MM.1S (cell line): Measurements from ENCODE around the gene PGAM2.

ENCODE experiments used
- DNase-seq: peaks from one replicate; pipeline ENCODE4 v3.0.0-alpha.2; 2015
- H2AFZ ChIP-seq: fragments of 300-600 bp; sonication (generic); 2 replicates; pipeline ENCODE4 v1.6.0; 2016; ENCODE audit warnings: antibody characterized with exemption, low read length
- H3F3A ChIP-seq: fragments of 300-600 bp; sonication (generic); 2 replicates; pipeline ENCODE4 v1.6.1; 2016; ENCODE audit warnings: mild to moderate bottlenecking, antibody characterized with exemption, low read length, moderate library complexity, mixed read lengths; ENCODE audit not compliant: insufficient read depth
- H3K27ac ChIP-seq: fragments of 300-600 bp; sonication (generic); 2 replicates; pipeline ENCODE4 v1.5.1; 2016; ENCODE audit warnings: mild to moderate bottlenecking, low read length
- H3K27me3 ChIP-seq: fragments of 300-600 bp; sonication (generic); replicated peaks from 2 replicates; pipeline ENCODE4 v1.6.0; 2016; ENCODE audit warnings: low read length; ENCODE audit not compliant: insufficient read depth
- H3K36me3 ChIP-seq: fragments of 300-600 bp; sonication (generic); replicated peaks from 2 replicates; pipeline ENCODE4 v1.6.1; 2016; ENCODE audit warnings: mild to moderate bottlenecking, low read length, mixed read lengths; ENCODE audit not compliant: insufficient read depth
- H3K4me1 ChIP-seq: fragments of 300-600 bp; sonication (generic); 2 replicates; pipeline ENCODE4 v1.6.1; 2016; ENCODE audit warnings: low read length, mixed read lengths
- H3K4me2 ChIP-seq: fragments of 300-600 bp; sonication (generic); 2 replicates; pipeline ENCODE4 v1.6.0; 2016; ENCODE audit warnings: low read depth, low read length
- H3K4me3 ChIP-seq: fragments of 300-600 bp; sonication (generic); 2 replicates; pipeline ENCODE4 v1.5.1; 2016; ENCODE audit warnings: low read length, mixed read lengths
- H3K79me2 ChIP-seq: fragments of 300-600 bp; sonication (generic); 2 replicates; pipeline ENCODE4 v1.6.1; 2016; ENCODE audit warnings: mixed run types, low read length, mixed read lengths
- H3K9ac ChIP-seq: fragments of 300-600 bp; sonication (generic); 2 replicates; pipeline ENCODE4 v1.6.1; 2016; ENCODE audit warnings: low read length, mixed read lengths
- H3K9me2 ChIP-seq: fragments of 300-600 bp; sonication (generic); replicated peaks from 2 replicates; pipeline ENCODE4 v1.6.1; 2016; ENCODE audit warnings: mild to moderate bottlenecking, low read length, mixed read lengths; ENCODE audit not compliant: insufficient read depth
- H3K9me3 ChIP-seq: fragments of 300-600 bp; sonication (generic); replicated peaks from 2 replicates; pipeline ENCODE4 v1.6.1; 2016; ENCODE audit warnings: mild to moderate bottlenecking, low read length, mixed read lengths; ENCODE audit not compliant: insufficient read depth
- H4K20me1 ChIP-seq: fragments of 300-600 bp; sonication (generic); 2 replicates; pipeline ENCODE4 v1.6.1; 2016; ENCODE audit warnings: mild to moderate bottlenecking, low read length, moderate library complexity, mixed read lengths; ENCODE audit not compliant: insufficient read depth
- EZH2 ChIP-seq: fragments of 300-600 bp; sonication (generic); optimal IDR thresholded peaks from 2 replicates; pipeline ENCODE3; 2017; ENCODE audit warnings: low read depth, mild to moderate bottlenecking, antibody characterized with exemption, low read length, mixed read lengths
- EZH2phosphoT487 ChIP-seq: fragments of 300-600 bp; sonication (generic); IDR thresholded peaks from 2 replicates; pipeline ENCODE4 v1.6.1; 2018; ENCODE audit warnings: antibody characterized with exemption, low read length
- TF ChIP-seq, protein P1 (sequence below): fragments of 300-600 bp; sonication (generic); IDR thresholded peaks from 2 replicates; pipeline ENCODE4 v1.5.1; 2016; ENCODE audit warnings: antibody characterized with exemption, low read length, mixed read lengths

The PGAM2 gene

DNA sequence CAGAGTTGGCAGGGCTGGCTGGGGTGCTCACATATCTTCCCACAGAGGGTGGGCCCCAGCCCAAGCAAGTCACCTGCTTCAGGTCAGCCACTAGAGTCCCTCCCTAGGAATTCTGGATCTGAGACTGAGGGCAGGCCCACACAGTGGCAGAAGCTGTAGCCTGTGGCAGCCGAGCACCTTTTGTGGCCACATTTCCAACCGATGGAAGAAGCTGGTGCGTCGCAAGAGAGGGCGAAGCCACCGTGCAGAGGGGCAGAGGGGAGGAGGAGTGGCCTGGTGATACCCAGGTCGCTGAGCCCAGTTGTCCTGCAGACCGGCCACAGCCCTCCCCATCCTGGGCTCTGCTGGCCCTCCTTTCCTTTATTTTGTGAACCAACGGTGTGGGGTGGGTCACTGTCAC lies 11.7 kb upstream of the PGAM2 start:
- no peak overlapping the region for H3K4me3 ChIP-seq
- no peaks in the 10 kb centered on the region for H3K9me2 ChIP-seq
- no peaks in the 10 kb centered on the region for H3K36me3 ChIP-seq
- no peaks in the 10 kb centered on the region for H3K9me3 ChIP-seq
- H3K27ac ChIP-seq: no peak overlapping the region
- H2AFZ ChIP-seq: no peak overlapping the region
- TF ChIP-seq, protein P1, sequence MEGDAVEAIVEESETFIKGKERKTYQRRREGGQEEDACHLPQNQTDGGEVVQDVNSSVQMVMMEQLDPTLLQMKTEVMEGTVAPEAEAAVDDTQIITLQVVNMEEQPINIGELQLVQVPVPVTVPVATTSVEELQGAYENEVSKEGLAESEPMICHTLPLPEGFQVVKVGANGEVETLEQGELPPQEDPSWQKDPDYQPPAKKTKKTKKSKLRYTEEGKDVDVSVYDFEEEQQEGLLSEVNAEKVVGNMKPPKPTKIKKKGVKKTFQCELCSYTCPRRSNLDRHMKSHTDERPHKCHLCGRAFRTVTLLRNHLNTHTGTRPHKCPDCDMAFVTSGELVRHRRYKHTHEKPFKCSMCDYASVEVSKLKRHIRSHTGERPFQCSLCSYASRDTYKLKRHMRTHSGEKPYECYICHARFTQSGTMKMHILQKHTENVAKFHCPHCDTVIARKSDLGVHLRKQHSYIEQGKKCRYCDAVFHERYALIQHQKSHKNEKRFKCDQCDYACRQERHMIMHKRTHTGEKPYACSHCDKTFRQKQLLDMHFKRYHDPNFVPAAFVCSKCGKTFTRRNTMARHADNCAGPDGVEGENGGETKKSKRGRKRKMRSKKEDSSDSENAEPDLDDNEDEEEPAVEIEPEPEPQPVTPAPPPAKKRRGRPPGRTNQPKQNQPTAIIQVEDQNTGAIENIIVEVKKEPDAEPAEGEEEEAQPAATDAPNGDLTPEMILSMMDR: no peak
- no peak for TF ChIP-seq EZH2
- TF ChIP-seq EZH2phosphoT487: no peak
- H3K79me2 ChIP-seq: peaks cover 9% of the 10 kb centered on the region; the same call in 1 of the 2 replicates
- no peak overlapping the region for H3K9ac ChIP-seq
- H3K4me2 ChIP-seq: no peak overlapping the region
- peaks cover 7% of the 10 kb centered on the region for H3F3A ChIP-seq
- no peaks in the 10 kb centered on the region for H4K20me1 ChIP-seq
- DNase-seq: no peak
- H3K4me1 ChIP-seq: no peaks in the 10 kb centered on the region
- H3K27me3 ChIP-seq: no peaks in the 10 kb centered on the region

DNA sequence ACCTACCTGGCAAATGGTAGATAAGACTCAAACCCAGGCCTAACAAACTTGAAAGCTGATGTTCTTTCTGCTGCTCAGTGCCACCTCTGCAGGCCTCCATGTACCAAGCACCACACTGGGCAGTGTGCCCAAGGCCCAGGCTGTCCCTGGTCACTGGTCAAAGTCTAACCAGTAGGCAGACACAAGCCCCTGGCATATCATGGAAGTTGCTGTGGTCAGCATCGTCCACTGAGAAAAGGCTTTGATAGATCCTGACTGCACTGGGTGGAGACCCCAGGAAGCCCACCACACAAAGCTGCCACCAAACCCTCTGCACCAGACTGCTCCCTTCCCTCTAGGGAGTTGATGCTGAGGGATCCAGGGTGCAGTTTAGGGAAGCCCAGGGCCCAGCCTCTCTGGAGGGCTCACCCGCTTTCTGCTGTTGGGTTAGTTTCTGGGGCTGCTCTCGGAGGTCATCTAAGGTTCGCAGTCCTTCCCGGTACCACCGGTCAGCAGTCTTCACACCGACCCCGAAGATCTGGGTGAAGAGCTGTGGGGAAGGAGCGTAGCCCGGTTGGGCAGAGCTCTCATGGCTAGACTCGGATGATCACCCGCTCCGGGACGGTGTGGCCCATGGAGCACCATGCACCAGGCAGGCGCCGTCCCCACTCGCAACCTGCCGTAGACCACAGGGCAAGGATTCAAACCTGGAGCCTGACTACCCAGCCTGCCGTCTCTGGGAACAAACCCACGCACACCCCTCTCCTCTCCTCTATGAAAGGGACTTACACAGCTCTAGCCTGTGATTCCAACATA lies 10.9 kb upstream of the PGAM2 start:
- no peaks in the 10 kb centered on the region for H3K4me1 ChIP-seq
- peaks cover 7% of the 10 kb centered on the region; the same call in 1 of the 2 replicates for H3K79me2 ChIP-seq
- H3K9me2 ChIP-seq: no peaks in the 10 kb centered on the region
- no peak overlapping the region for H3K4me2 ChIP-seq
- no peaks in the 10 kb centered on the region for H4K20me1 ChIP-seq
- no peaks in the 10 kb centered on the region for H3K9me3 ChIP-seq
- no peak overlapping the region for H3K9ac ChIP-seq
- no peaks in the 10 kb centered on the region for H3K36me3 ChIP-seq
- no peak overlapping the region for H3K4me3 ChIP-seq
- peaks cover 5% of the 10 kb centered on the region for H3F3A ChIP-seq
- DNase-seq: no peak
- H2AFZ ChIP-seq: no peak overlapping the region
- H3K27ac ChIP-seq: no peak overlapping the region
- TF ChIP-seq EZH2phosphoT487 (no peak), EZH2 (no peak)
- TF ChIP-seq, protein P1: no peak
- H3K27me3 ChIP-seq: no peaks in the 10 kb centered on the region

DNA sequence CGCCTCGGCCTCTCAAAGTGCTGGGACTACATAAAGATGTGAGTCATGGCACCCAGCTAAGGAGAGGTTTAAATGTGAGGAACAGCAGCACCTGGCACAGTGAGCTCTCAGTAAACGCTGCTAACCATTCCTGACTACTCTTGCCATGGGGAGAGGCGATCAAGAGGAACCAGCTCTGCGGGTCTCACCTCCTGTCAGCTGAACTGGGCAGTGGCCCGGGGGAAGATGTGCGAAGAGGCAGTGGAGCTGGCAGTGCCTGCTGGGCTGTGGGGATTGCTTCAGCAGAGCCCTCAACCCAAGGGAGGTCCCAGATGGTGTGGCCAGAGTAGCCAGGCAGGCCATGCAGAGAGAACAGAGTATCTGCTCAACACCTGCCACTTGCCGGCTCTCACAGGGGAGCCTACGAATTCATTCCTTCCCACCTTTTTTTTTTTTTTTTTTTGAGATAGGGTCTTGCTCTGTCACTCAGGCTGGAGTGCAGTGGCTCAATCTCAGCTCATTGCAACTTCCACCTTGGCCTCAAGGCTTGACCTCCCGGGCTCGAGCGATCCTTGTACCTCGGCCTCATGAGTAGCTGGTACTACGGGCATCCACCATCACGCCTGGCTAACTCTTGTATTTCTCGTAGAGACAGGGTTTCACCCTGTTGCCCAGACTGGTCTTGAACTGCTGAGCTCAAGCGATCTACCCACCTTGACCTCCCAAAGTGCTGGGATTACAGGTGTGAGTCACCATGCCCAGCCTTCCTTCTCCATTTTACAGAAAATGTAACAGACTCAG lies 10.1 kb upstream of the PGAM2 start:
- no peak overlapping the region for H3K4me3 ChIP-seq
- DNase-seq: no peak
- TF ChIP-seq EZH2: no peak
- TF ChIP-seq EZH2phosphoT487: no peak
- TF ChIP-seq, protein P1: no peak
- no peaks in the 10 kb centered on the region for H3K79me2 ChIP-seq
- H3K9me3 ChIP-seq: no peaks in the 10 kb centered on the region
- H3K36me3 ChIP-seq: no peaks in the 10 kb centered on the region
- H3K9ac ChIP-seq: no peak overlapping the region
- 0 out of 2 replicates have a peak, but pooled peaks cover 3% of the 10 kb centered on the region for H3K4me1 ChIP-seq
- H3K9me2 ChIP-seq: no peaks in the 10 kb centered on the region
- H3K4me2 ChIP-seq: no peak overlapping the region
- H2AFZ ChIP-seq: no peak overlapping the region
- no peaks in the 10 kb centered on the region for H3K27me3 ChIP-seq
- H3K27ac ChIP-seq: no peak overlapping the region
- H3F3A ChIP-seq: peaks cover 8% of the 10 kb centered on the region; the same call in 1 of the 2 replicates
- no peaks in the 10 kb centered on the region for H4K20me1 ChIP-seq
